Endothelial cell (in vitro differentiated cells): ENCODE data around the gene CDADC1. TPM values are rescaled to one million over a fixed set of nuclear protein-coding genes. Genes with fewer than 3 reads are reported as not detected.

Experiments
- DNase-seq: peaks from one replicate; pipeline ENCODE4 v3.0.0; 2021; ENCODE audit warnings: low spot score
- H3K27ac Mint-ChIP-seq: one replicate; pipeline ENCODE4 v1.8.0; 2021; ENCODE audit warnings: mixed read lengths, inconsistent platforms; ENCODE audit not compliant: unreplicated experiment
- H3K27me3 Mint-ChIP-seq: one replicate; pipeline ENCODE4 v1.8.0; 2021; ENCODE audit warnings: mild to moderate bottlenecking, moderate library complexity, mixed read lengths, inconsistent platforms; ENCODE audit not compliant: unreplicated experiment
- H3K36me3 Mint-ChIP-seq: one replicate; pipeline ENCODE4 v1.8.0; 2021; ENCODE audit warnings: mild to moderate bottlenecking, low read depth, mixed read lengths, inconsistent platforms; ENCODE audit not compliant: unreplicated experiment
- H3K4me1 Mint-ChIP-seq: one replicate; pipeline ENCODE4 v1.8.0; 2021; ENCODE audit warnings: mild to moderate bottlenecking, mixed read lengths, inconsistent platforms; ENCODE audit not compliant: unreplicated experiment
- H3K4me3 Mint-ChIP-seq: one replicate; pipeline ENCODE4 v1.8.0; 2021; ENCODE audit warnings: mild to moderate bottlenecking, mixed read lengths, inconsistent platforms; ENCODE audit not compliant: unreplicated experiment
- H3K9me3 Mint-ChIP-seq: one replicate; pipeline ENCODE4 v1.8.0; 2021; ENCODE audit warnings: mixed read lengths, inconsistent platforms; ENCODE audit not compliant: unreplicated experiment
- CTCF ChIP-seq: fragments of 200-600 bp; sonication (generic); IDR thresholded peaks from one replicate; pipeline ENCODE4 v1.5.0; 2021; ENCODE audit warnings: antibody characterized with exemption; ENCODE audit not compliant: unreplicated experiment
- total RNA-seq: library from RNA; stranded (reverse); fragmentation: NEBNext Ultra II Directional; extraction: Animal tissue kit (Norgen Biotek cat#: 25700); gene quantifications from one replicate; pipeline ENCODE4 v1.2.1, GENCODE V29; 2021; ENCODE audit not compliant: unreplicated experiment

The CDADC1 gene
- total RNA-seq, 1 donor from 2014 or later = 5.1 TPM

GRCh38 chr13:49213539-49213938, 34.2 kb upstream of the CDADC1 start:
- no peak for DNase-seq
- peaks cover 14% of the 10 kb centered on the region for H3K27me3 Mint-ChIP-seq
- no peak overlapping the region for H3K27ac Mint-ChIP-seq
- H3K4me1 Mint-ChIP-seq = peaks cover 18% of the 10 kb centered on the region
- H3K9me3 Mint-ChIP-seq = peaks cover 6% of the 10 kb centered on the region
- H3K36me3 Mint-ChIP-seq = peaks cover 16% of the 10 kb centered on the region
- no peak overlapping the region for H3K4me3 Mint-ChIP-seq
- no peak for TF ChIP-seq CTCF

DNA sequence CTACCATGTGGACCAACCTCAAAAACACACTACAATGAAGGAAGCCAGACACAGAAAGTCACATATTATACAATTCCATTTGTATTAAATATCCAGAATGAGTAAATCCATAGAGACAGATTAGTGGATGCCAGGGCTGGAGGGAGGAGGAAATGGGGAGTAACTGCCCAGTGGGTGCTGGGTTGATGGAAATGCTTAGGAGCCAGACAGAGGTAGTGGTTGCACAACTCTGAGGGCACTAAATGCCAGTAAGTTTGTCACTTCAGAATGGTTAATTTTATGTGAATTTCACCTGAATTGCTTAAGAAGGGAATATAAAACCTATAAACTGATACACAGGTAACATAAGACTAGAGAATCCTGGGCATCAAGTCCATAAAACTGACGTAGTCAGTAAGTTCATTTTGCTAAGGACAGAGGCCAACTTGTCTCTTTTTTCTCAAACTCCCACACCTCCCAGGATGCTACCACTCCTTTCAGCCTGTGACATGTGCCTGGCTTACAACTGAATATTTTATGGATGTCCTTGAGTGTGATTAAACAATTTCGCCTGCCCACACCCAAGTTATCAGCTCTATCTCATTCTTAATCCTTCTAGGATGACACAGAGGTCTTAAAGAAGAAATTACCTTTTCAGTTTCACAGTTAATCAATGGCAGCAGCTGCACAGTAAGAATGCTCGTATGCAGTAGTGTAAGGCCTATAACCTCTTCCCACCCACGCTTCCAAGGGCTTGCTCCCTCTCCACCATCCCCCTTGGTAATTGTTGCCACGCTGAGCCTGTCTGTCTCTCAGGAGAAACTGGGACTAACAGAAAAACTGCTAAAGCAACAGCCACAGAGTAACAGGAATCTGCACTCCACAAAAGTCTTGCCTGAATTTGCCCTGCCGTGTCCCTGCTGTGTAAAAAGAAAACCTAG, 33.5 kb upstream of the CDADC1 start:
- Mint-ChIP-seq H3K4me1 (peaks cover 25% of the 10 kb centered on the region), H3K36me3 (peaks cover 18% of the 10 kb centered on the region), H3K9me3 (peaks cover 6% of the 10 kb centered on the region), H3K27ac (no peak overlapping the region), H3K27me3 (peaks cover 18% of the 10 kb centered on the region), H3K4me3 (no peak overlapping the region)
- TF ChIP-seq CTCF = no peak
- no peak for DNase-seq

- no peak overlapping the region for H3K27ac Mint-ChIP-seq
- TF ChIP-seq CTCF = no peak
- H3K36me3 Mint-ChIP-seq = peaks cover 22% of the 10 kb centered on the region
- H3K9me3 Mint-ChIP-seq = peaks cover 6% of the 10 kb centered on the region
- peaks cover 25% of the 10 kb centered on the region for H3K4me1 Mint-ChIP-seq
- no peak overlapping the region for H3K4me3 Mint-ChIP-seq
- peaks cover 20% of the 10 kb centered on the region for H3K27me3 Mint-ChIP-seq
- no peak for DNase-seq
Measured at GRCh38 chr13:49214917-49215376, 32.8 kb upstream of the CDADC1 start.

GRCh38 chr13:49216334-49216733, 31.4 kb upstream of the CDADC1 start:
- Mint-ChIP-seq H3K27ac (no peak overlapping the region), H3K9me3 (peaks cover 6% of the 10 kb centered on the region), H3K27me3 (peaks cover 20% of the 10 kb centered on the region), H3K4me1 (peaks cover 25% of the 10 kb centered on the region), H3K36me3 (peaks cover 21% of the 10 kb centered on the region), H3K4me3 (no peak overlapping the region)
- DNase-seq = no peak
- no peak for TF ChIP-seq CTCF

DNA sequence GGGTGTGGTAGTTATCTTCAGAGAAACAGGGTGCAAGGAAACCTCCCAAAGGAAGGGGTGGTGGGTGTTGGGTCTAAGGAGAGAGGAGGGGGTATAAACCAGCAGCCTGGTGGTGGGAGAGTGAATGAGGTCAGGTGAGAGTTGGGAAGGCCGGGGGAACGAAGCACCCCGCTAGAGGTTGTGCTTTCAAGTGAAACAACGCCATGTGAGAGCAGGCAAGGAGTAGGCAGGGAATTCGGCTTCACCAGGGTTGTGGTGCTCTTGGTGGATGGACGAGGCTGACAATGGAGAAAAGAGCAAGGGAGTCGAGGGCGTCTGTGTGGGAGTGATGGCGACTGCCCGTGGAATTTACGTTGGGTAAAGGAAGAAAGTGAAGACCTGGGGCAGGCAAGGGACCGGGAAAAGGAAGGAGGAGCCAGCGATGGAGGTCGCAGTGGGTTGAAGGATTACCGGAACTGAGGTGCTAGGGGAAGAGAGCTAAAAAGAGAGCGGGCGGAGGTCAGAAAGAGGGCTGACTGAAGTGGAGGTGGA, 29.7 kb upstream of the CDADC1 start:
- Mint-ChIP-seq H3K36me3 (peaks cover 17% of the 10 kb centered on the region), H3K4me1 (peaks cover 29% of the 10 kb centered on the region), H3K9me3 (peaks cover 6% of the 10 kb centered on the region), H3K27ac (peak overlapping the region; percentile 53), H3K27me3 (peaks cover 26% of the 10 kb centered on the region), H3K4me3 (peak overlapping the region; percentile 78)
- TF ChIP-seq CTCF = no peak
- DNase-seq = no peak
